ENCODE results near the gene CERS4.

The CERS4 gene

DNA sequence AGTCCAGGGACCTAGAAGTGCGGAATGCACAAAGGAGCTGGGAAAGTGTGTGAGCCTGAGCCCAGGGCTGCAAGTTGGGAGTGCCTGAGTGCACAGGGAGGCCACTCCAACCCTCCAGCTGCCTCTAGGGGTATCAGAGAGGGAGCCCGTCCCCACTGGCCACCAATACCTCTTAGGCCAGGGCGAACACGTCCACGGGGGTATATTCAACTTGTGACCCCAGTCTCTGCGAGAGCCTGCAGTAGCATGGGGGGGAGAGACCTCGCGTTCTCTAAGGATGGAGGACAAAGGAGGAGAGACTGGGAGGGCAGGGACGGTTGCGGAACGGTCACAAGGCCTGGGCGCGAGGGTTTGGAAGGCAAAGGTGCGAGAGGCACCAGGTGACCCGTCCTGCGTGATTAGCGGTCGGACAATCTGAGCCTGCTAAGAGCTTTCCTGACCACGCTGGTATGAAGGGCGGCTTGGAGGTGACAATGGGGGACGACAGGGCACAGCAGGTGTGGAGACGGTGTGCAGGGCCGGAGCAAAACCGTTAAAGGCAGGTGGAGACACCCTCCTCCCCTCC is 98.3 kb downstream of the CERS4 start:
- TF ChIP-seq, protein P1, sequence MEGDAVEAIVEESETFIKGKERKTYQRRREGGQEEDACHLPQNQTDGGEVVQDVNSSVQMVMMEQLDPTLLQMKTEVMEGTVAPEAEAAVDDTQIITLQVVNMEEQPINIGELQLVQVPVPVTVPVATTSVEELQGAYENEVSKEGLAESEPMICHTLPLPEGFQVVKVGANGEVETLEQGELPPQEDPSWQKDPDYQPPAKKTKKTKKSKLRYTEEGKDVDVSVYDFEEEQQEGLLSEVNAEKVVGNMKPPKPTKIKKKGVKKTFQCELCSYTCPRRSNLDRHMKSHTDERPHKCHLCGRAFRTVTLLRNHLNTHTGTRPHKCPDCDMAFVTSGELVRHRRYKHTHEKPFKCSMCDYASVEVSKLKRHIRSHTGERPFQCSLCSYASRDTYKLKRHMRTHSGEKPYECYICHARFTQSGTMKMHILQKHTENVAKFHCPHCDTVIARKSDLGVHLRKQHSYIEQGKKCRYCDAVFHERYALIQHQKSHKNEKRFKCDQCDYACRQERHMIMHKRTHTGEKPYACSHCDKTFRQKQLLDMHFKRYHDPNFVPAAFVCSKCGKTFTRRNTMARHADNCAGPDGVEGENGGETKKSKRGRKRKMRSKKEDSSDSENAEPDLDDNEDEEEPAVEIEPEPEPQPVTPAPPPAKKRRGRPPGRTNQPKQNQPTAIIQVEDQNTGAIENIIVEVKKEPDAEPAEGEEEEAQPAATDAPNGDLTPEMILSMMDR (IDR thresholded peaks at IDR 0.05; ENCODE audit: control insufficient read depth, extremely low read depth, insufficient read depth) = no peak
- DNase-seq (ENCODE audit: low read depth) = no peak

DNA sequence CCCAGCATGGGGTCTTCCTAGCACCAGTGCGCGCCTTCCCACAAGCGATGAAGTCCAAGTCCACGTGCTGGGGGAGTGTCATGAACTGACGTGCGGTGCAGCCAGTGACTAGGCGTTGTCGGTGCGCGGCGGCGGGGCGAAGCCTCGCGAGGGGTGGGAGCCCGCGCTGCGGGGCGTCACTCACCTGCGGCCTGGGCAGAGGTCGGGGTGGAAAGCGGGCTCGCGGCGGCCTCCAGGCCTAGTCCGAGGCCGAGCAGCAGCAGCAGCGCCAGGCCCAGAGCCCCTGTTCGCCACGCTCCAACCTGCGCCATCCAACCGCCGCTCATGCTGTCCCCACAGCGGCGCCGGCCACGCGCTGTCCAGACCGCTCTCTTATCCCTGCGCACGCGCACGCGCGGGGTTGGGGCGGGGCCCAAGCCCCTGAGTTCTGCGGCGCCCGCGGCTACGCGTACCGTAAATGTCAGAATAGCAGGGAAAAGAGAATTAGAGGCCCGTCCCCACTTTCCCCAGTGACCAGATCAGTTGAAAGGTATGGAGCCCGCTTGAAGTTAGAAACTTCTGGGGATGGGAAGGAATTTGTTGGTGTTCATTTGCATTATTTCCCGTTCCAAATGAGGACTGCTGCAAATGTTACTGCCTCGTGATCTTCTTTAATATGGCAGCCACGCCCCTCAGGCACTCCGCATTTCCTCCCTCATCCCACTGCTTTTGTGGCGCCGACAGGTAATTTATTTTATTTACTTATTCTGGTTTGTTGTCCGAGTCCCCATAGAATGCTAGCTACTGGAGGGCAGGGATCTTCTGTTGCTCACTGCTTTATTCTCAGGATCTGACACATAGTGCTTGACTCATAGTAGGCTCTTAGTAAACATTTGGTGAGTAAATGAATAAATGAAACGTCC is 99.0 kb downstream of the CERS4 start, which contains the start of gene CD320:
Gene CD320 (minus strand): TSS at position 394 of the 902 bp plus-strand sequence. CDS start 68 bp downstream, at position 326.
- DNase-seq (ENCODE audit: low read depth) = peak; percentile 88
- TF ChIP-seq, protein P1 (IDR thresholded peaks at IDR 0.05; ENCODE audit: control insufficient read depth, extremely low read depth, insufficient read depth) = no peak
- peak within 1 kb of the TSS; percentile 98 for H3K4me3 ChIP-seq (ENCODE audit: low read depth, low read length)

More for the DNA sequence above, 98.3 kb downstream of the CERS4 start:
- H3K4me3 ChIP-seq (ENCODE audit: low read depth, low read length) = peak overlapping the region; percentile 98

DNA sequence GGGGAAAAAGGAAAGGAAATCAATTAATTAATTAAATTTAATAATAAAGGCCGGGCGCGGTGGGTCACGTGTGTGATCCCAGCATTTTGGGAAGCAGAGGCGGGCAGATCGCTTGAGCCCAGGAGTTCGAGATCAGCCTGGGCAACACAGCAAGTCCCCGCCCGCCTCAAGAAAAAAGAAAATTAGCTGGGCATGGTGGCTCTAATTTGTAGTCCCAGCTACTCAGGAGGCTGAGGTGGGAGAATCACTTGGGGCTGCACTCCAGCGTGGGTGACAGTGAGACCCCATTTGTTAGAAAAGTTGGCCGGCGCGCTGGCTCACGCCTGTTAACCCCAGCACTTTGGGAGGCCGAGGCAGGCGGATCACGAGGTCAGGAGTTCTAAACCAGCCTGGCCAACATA is 99.7 kb downstream of the CERS4 start:
- H3K4me3 ChIP-seq (ENCODE audit: low read depth, low read length) = peak overlapping the region; percentile 98
- DNase-seq (ENCODE audit: low read depth) = no peak
- TF ChIP-seq, protein P1 (IDR thresholded peaks at IDR 0.05; ENCODE audit: control insufficient read depth, extremely low read depth, insufficient read depth) = no peak

DNA sequence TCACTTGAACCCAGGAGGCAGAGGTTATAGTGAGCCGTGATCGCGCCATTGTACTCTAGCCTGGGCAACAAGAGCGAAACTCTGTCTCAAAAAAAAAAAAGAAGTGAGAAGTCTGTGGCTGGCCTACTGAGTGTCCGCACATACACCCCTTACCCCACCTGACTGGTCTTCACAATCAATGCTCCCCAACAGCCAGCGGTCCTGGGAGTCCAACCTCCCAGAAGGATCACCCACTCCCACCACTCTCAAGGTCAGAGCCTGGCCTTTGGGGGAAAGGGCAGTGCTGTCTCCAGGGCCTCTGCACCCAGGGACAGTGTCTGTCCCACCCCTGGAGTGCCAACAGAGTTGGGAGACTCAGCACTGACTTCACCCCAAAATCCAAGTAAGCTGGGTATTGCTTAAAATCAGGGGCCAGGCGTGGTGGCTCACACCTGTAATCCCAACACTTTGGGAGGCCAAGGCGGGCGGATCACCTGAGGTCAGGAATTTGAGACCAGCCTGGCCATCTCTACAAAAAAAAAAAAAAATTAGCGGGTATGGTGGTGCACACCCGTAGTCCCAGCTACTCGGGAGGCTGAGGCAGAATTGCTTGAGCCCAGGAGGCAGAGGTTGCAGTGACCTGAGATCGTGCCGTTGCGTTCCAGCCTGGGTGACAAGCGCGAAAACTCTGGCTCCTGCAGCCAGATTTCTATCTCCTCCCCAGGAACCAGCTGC is 101.3 kb downstream of the CERS4 start:
- TF ChIP-seq, protein P1 (IDR thresholded peaks at IDR 0.05; ENCODE audit: control insufficient read depth, extremely low read depth, insufficient read depth) = no peak
- no peak for DNase-seq (ENCODE audit: low read depth)
- H3K4me3 ChIP-seq (ENCODE audit: low read depth, low read length) = no peak overlapping the region

DNA sequence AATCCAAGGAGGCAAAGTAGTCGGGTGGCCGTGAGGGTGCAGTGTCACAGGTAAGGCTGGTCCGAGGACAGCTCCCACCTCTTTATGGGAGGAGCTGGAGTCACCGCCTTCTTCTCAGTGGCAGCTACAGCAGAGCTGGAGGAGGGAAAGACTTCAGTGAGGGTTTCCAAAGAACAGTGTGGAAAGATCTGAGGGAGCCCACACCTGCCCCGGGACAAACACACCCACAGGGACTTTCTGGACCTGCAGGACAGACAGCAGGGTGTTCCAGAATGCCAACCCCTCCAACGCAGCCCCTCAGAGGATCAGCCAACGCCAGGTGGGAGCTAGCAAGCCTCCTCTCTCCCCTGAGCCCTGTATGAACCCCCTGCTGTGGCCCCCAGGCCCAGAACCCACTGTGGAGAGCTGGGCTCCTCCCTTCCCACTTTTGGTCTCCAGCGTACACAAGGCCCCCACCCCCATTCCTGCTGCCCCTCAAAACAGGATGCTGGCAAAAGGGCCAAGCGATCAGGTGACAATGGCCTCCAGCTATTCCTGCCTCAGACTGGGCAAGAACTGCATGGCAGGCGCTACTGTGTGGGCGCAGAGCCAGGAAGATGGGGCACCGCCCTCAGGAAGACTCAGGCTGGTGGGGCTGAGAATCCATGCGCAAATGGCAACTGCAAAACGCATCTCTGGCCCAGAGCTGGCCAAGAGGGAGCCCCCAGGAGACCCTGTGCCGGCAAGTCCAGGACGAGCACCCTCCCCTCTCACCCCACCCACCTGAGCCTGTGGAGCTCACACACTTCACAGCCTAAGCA is 102.5 kb downstream of the CERS4 start:
- 0 out of 2 replicates have a peak overlapping the region, but pooled peaks have one; percentile 12 for H3K4me3 ChIP-seq (ENCODE audit: low read depth, low read length)
- DNase-seq (ENCODE audit: low read depth) = peak; percentile 63
- TF ChIP-seq, protein P1 (IDR thresholded peaks at IDR 0.05; ENCODE audit: control insufficient read depth, extremely low read depth, insufficient read depth) = no peak

Data from LNCaP clone FGC (cell line).